Activated naive CD4-positive, alpha-beta T cell treated with anti-CD3 and anti-CD28 coated beads, Interleukin-2, amount 10 ng/mL, durations not matched to agents 7 days and 5 days (primary cell): ENCODE measurements around the gene DVL2.

Experiments
- CTCF ChIA-PET: fragments of 350-600 bp; sonication (Branson Sonifier 250); formaldehyde crosslinking; loops from one replicate; lab custom pipeline; 2021; ENCODE audit warnings: antibody characterized with exemption; lab: Charles Lee
- DNase-seq: peaks from one replicate; pipeline ENCODE4 v3.0.0-alpha.2; 2020
- H3K27ac Mint-ChIP-seq: one replicate; pipeline ENCODE4 v1.8.0; 2021; ENCODE audit warnings: mild to moderate bottlenecking, moderate library complexity, mixed read lengths
- H3K27me3 Mint-ChIP-seq: one replicate; pipeline ENCODE4 v1.8.0; 2021; ENCODE audit warnings: mild to moderate bottlenecking, mixed read lengths
- H3K36me3 Mint-ChIP-seq: one replicate; pipeline ENCODE4 v1.8.0; 2021; ENCODE audit warnings: mixed read lengths
- H3K4me1 Mint-ChIP-seq: one replicate; pipeline ENCODE4 v1.8.0; 2021; ENCODE audit warnings: mixed read lengths
- H3K4me3 Mint-ChIP-seq: one replicate; pipeline ENCODE4 v1.8.0; 2021; ENCODE audit warnings: mild to moderate bottlenecking, moderate library complexity, mixed read lengths
- H3K9me3 Mint-ChIP-seq: one replicate; pipeline ENCODE4 v1.8.0; 2021; ENCODE audit warnings: mixed read lengths

Gene DVL2

GRCh38 chr17:7177954-7178477 is 56.3 kb downstream of the DVL2 start:
- Mint-ChIP-seq H3K27me3 (peaks cover 6% of the 10 kb centered on the region), H3K9me3 (no peaks in the 10 kb centered on the region), H3K4me3 (peak overlapping the region; percentile 34), H3K4me1 (peaks cover 14% of the 10 kb centered on the region), H3K36me3 (no peaks in the 10 kb centered on the region), H3K27ac (no peak overlapping the region)
- no peak for DNase-seq
- CTCF ChIA-PET: interaction anchor here (1.0 to 2.7 kb wide), 13 partner anchors 10 to 132 kb away, joined by 3 to 25 read pairs (median 4); no protein-coding TSS in a partner anchor

GRCh38 chr17:7177191-7177953 is 56.9 kb downstream of the DVL2 start:
- CTCF ChIA-PET: interaction anchor here (0.9 to 2.7 kb wide), 17 partner anchors 10 to 279 kb away, joined by 3 to 25 read pairs (median 4); no protein-coding TSS in a partner anchor
- H3K27me3 Mint-ChIP-seq: peaks cover 11% of the 10 kb centered on the region
- peak overlapping the region; percentile 34 for H3K4me3 Mint-ChIP-seq
- no peak overlapping the region for H3K27ac Mint-ChIP-seq
- H3K9me3 Mint-ChIP-seq: no peaks in the 10 kb centered on the region
- H3K4me1 Mint-ChIP-seq: peaks cover 14% of the 10 kb centered on the region
- H3K36me3 Mint-ChIP-seq: no peaks in the 10 kb centered on the region
- peak; percentile 79 for DNase-seq

GRCh38 chr17:7176841-7177190 is 57.5 kb downstream of the DVL2 start:
- Mint-ChIP-seq H3K36me3 (no peaks in the 10 kb centered on the region), H3K4me1 (peaks cover 14% of the 10 kb centered on the region), H3K27ac (no peak overlapping the region), H3K4me3 (no peak overlapping the region), H3K27me3 (peaks cover 11% of the 10 kb centered on the region), H3K9me3 (no peaks in the 10 kb centered on the region)
- CTCF ChIA-PET: interaction anchor here (0.9 to 2.7 kb wide), 14 partner anchors 9 to 278 kb away, joined by 3 to 25 read pairs (median 4); no protein-coding TSS in a partner anchor
- no peak for DNase-seq

GRCh38 chr17:7176107-7176840 is 58.0 kb downstream of the DVL2 start:
- peaks cover 11% of the 10 kb centered on the region for H3K27me3 Mint-ChIP-seq
- CTCF ChIA-PET: interaction anchor here (0.9 to 2.7 kb wide), 7 partner anchors 11 to 278 kb away, joined by 3 to 25 read pairs (median 7); no protein-coding TSS in a partner anchor

More at GRCh38 chr17:7176107-7176840, 58.0 kb downstream of the DVL2 start:
- peaks cover 14% of the 10 kb centered on the region for H3K4me1 Mint-ChIP-seq
- H3K4me3 Mint-ChIP-seq: no peak overlapping the region
- no peaks in the 10 kb centered on the region for H3K9me3 Mint-ChIP-seq
- no peak overlapping the region for H3K27ac Mint-ChIP-seq
- no peaks in the 10 kb centered on the region for H3K36me3 Mint-ChIP-seq
- DNase-seq: no peak
